SKM-1 (cell line): ENCODE results near the gene ATG16L2.
"Not testable (repeated sequence)": the region's sequence is repeated elsewhere in the genome, so short reads cannot be mapped to it uniquely, and the experiment has no call there.

Experiments used
- DNase-seq: peaks from one replicate; lab custom pipeline; 2025; ENCODE audit not compliant: unreplicated experiment; lab: John Stamatoyannopoulos, UW

ATG16L2 gene

DNA sequence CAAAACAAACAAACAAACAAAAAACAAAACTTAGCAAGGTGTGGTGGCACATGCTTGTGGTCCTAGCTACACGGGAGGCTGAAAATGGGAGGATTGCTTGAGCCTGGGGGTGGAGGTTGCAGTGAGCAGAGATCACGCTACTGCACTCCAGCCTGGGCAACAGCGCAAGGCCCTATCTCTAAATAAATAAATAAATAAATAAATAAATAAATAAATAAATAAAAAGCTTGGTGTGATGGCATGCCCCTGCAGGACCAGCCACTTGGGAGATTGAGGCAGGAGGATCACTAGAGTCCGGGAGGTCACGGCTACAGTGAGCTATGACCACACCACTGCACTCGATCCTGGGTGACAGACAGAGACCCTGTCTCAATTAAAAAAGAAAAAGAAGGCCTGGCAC is 11.4 kb upstream of the ATG16L2 start:
- no peak for DNase-seq

- peak; percentile 55 for DNase-seq
Observed at GRCh38 chr11:72805216-72805615, 9.0 kb upstream of the ATG16L2 start.

GRCh38 chr11:72806378-72806777 is 7.8 kb upstream of the ATG16L2 start:
- not testable (repeated sequence) for DNase-seq

GRCh38 chr11:72807021-72807693 is 7.1 kb upstream of the ATG16L2 start:
- no peak for DNase-seq

DNA sequence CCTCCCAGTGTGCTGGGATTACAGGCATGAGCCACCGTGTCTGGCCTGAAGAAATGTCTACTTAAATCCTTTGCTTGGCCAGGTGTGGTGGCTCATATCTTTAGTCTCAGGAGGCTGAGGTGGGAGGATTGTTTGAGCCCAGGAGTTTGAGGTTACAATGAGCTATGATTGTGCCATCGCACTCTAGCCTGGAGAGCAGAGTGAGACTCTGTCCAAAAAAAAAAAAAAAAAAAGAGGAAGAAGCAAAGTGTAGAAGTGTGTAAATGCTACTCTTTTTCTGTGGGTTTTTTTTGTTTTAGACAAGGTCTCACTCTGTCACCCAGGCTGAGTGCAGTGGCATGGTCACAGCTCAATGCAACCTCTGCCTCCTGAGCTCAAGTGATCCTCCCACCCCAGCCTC is 6.4 kb upstream of the ATG16L2 start:
- peak; percentile 58 for DNase-seq

GRCh38 chr11:72808331-72808798 is 5.8 kb upstream of the ATG16L2 start:
- no peak for DNase-seq

DNA sequence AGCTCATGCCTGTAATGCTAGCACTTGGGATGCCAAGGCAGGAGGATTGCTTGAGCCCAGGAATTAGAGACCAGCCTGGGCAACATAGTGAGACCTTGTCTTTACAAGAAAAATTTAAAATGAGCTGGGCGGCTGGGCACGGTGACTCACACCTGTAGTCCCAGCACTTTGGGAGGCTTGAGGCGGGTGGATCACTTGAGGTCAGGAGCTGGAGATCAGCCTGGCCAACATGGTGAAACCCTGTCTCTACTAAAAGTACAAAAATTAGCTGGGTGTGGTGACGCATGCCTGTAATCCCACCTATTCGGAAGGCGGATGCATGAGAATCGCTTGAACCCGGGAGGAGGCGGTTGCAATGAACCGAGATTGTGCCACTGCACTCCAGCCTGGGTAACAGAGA is 2.5 kb upstream of the ATG16L2 start:
- not testable (repeated sequence) for DNase-seq

- DNase-seq = no peak
Observed at GRCh38 chr11:72812604-72812966, 1.6 kb upstream of the ATG16L2 start.

GRCh38 chr11:72812967-72813739 is 1.1 kb upstream of the ATG16L2 start:
- peak; percentile 63 for DNase-seq

DNA sequence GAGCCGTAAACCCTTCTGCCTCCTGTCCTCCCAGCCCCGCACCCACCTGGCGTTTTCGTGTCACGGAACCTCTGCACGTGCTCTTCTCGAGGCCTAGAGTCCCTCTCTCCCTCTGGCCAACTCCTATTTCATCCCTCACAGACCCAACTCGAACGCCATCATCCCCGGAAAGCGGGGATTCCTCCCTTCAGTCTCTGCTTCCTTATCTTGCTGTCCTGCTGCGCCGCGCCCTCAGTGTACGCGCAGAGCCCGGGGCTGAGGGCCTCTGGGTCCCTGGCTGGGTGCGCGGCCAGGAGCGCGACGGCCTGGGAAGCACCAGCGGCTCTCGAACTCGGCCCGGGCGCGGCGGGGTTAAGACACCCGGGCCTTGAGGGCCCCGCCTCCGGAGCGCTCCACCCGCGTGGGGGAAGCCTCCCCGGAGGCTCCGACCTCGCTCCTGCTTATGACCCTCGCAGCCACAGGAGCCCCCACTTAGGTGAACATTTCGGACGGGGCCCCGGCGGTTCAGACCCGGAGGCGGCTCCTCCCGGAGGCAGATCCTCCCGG is 398 bp upstream of the ATG16L2 start:
- DNase-seq = peak; percentile 84

GRCh38 chr11:72815110-72815618 is 953 bp downstream of the ATG16L2 start:
- DNase-seq = no peak

GRCh38 chr11:72816404-72816990 is 2.3 kb downstream of the ATG16L2 start:
- no peak for DNase-seq

DNA sequence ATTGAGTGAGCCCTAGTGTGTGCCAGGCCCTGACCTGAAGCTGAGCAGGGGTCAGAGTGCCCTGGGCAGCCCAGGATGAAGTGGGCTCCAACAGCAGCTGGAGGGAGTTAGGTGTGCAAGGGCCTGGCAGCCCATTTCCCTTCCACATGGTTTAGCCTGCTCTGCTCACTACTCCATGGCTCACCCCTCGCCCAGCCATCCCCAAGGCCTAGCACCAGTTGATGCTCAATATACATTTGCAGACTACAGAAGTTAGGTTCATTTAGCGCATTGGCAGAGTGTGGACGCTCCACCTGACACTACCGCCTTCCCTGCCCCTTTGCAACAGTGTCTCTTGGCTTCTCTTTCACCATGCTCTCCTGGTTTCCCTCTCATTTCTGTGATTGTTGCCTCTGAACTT is 3.8 kb downstream of the ATG16L2 start:
- no peak for DNase-seq

DNA sequence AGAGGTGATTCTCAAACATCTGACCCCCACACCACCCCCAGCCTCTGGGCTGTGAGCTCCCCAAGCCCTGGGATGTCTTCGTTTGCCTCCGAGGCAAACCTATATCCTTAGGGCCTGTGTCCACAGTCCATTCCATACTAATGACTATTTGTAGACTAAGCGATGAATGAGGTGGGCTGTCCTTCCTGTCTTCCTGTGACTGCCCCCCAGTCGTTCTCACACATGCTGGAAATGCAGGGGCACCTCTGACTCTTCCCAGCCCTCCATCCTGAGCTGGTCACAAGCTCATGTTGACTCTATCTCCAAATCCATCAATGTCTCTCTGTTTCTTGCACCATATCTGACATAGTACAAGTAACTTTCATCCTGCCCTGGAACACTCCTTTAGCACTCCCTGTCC is 4.8 kb downstream of the ATG16L2 start:
- DNase-seq = no peak

DNA sequence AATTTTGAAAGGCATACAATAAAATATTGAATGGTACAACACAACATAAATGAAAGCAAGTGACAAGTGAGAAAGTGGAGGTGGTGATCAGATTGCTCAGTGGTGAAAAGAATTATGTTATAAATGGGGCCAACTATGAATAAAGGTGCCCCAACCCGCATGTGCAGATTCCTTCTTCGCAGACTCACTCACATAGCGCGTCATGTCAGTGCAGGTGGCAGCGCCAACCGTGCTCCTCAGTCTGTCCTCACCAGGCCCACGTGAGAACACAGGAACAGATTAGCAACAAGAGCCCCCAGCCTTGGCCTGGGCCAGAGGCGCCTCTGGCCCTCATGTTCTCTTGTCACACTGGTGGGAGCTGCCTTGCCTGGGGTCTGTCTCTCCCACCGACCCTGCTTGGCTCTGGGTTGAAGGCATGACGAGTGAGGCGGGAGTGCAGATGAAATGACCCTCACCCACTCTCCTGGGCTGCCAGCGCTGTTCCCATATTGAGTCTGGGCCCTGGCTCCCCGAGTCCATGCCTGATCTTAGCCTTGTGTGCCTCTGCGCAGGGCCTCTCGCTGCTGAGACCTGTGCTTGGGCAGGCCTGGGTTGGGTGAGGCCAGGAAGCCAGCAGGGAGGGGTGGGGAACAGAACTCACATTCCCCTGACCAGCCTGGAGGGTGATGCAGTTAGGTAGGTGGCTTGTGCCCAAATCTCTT is 6.4 kb downstream of the ATG16L2 start:
- no peak for DNase-seq

DNA sequence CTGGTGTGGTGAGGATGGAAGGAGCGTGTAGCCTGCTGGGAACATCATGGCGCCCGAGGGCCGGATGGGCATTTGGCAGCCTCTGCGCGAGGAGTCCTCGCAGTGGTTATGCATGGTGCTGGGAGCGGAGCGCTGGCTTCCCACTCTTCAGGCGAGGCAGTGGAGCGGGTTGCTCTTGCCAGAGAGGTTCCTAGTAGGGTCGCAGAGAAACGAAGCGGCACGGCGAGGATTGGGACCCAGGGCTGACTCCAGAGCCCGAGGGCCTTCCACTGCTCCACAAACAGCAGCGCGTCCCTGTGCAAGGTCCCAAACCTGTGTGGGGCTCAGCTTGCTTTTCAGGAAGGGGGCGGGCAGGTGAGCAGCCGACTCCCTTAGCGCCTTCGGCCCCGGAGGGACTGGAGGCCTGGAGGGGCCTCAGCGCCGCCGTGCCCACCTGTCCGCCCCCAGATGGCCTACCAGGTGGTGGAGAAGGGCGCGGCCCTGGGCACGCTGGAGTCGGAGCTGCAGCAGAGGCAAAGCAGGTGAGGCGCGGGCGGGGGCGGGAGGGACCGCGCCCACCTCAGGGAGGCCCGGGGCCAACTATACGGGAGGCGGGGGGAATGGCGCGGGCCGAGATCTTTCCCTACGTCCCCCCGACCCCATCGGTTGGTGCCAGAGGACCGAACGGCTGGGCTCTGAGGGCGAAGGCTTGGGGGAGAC is 7.2 kb downstream of the ATG16L2 start:
- no peak for DNase-seq

DNA sequence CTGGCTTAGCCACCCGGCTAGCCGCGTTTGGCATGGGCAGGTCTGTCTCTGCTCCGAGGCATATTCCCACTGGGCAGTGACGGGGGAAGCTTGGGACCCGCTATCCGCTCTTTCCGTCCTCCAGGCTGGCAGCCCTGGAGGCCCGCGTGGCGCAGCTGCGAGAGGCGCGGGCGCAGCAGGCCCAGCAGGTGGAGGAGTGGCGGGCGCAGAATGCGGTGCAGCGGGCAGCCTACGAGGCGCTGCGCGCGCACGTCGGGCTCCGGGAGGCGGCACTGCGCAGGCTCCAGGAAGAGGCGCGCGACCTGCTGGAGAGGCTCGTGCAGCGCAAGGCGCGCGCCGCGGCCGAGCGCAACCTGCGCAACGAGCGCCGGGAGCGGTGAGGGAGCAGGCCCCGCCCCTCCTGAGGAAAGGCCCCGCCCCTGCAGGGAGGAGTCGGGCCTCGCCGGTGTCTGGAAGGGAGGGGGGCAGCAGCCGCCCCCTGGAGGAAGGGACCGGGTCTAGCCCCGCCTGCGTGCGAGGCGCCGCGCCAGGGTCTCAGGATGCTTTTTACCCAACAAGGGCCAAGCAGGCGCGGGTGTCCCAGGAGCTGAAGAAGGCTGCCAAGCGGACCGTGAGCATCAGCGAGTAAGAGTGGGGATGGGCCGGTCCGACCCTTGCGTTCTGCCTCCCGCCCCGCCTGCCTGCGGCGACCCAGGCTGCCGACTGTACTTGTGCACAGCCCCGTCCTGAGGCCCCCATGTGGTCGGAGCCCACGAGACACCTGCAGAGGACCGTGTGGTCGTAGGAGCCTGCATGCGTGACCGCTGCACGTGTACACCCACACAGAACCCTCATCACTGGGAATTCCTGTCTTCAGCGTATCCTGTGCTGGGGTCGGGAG is 7.9 kb downstream of the ATG16L2 start:
- DNase-seq = no peak

- no peak for DNase-seq
Observed at GRCh38 chr11:72823105-72823804, 9.0 kb downstream of the ATG16L2 start.

GRCh38 chr11:72824020-72824419 is 9.8 kb downstream of the ATG16L2 start:
- no peak for DNase-seq
